ENCODE data around the gene ELP2.

ELP2 gene

GRCh38 chr18:36131692-36132483 lies 2.2 kb downstream of the ELP2 start:
- TF ChIP-seq, protein P1, sequence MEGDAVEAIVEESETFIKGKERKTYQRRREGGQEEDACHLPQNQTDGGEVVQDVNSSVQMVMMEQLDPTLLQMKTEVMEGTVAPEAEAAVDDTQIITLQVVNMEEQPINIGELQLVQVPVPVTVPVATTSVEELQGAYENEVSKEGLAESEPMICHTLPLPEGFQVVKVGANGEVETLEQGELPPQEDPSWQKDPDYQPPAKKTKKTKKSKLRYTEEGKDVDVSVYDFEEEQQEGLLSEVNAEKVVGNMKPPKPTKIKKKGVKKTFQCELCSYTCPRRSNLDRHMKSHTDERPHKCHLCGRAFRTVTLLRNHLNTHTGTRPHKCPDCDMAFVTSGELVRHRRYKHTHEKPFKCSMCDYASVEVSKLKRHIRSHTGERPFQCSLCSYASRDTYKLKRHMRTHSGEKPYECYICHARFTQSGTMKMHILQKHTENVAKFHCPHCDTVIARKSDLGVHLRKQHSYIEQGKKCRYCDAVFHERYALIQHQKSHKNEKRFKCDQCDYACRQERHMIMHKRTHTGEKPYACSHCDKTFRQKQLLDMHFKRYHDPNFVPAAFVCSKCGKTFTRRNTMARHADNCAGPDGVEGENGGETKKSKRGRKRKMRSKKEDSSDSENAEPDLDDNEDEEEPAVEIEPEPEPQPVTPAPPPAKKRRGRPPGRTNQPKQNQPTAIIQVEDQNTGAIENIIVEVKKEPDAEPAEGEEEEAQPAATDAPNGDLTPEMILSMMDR (IDR thresholded peaks at IDR 0.05) = no peak
- no peak for TF ChIP-seq ZFX (IDR thresholded peaks at IDR 0.05; ENCODE audit: borderline replicate concordance)
- no peak overlapping the region for H3K27ac ChIP-seq

GRCh38 chr18:36132756-36133155 lies 3.1 kb downstream of the ELP2 start:
- no peak overlapping the region for H3K27ac ChIP-seq
- TF ChIP-seq ZFX (IDR thresholded peaks at IDR 0.05; ENCODE audit: borderline replicate concordance) = no peak
- TF ChIP-seq, protein P1 (IDR thresholded peaks at IDR 0.05) = no peak

DNA sequence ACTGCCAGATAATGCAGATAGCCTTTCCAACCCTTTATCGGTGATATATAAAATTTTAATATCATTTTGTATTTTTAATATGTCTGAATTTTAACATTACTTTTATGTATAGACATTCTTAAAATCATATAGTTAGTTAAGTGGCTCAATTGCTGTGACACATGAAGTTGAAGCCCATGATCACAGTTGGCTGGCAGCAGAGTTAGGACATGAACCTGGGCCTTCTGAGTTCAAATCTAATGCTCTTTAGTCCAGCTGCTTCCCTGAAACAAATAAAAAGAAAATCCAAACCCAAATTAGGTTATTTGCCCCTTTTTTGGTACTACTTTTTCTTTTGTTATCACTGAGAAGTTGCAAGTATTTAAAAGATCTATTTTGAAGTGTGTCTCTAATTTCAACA lies 5.6 kb downstream of the ELP2 start:
- no peak overlapping the region for H3K27ac ChIP-seq
- TF ChIP-seq ZFX (IDR thresholded peaks at IDR 0.05; ENCODE audit: borderline replicate concordance) = no peak
- TF ChIP-seq, protein P1 (IDR thresholded peaks at IDR 0.05) = no peak

- TF ChIP-seq, protein P1 (IDR thresholded peaks at IDR 0.05) = no peak
- no peak for TF ChIP-seq ZFX (IDR thresholded peaks at IDR 0.05; ENCODE audit: borderline replicate concordance)
- no peak overlapping the region for H3K27ac ChIP-seq
Observed at GRCh38 chr18:36139245-36139644, 9.5 kb downstream of the ELP2 start.

- H3K27ac ChIP-seq = no peak overlapping the region
- no peak for TF ChIP-seq ZFX (IDR thresholded peaks at IDR 0.05; ENCODE audit: borderline replicate concordance)
- TF ChIP-seq, protein P1 (IDR thresholded peaks at IDR 0.05) = no peak
Observed at GRCh38 chr18:36141576-36141975, 11.9 kb downstream of the ELP2 start.

DNA sequence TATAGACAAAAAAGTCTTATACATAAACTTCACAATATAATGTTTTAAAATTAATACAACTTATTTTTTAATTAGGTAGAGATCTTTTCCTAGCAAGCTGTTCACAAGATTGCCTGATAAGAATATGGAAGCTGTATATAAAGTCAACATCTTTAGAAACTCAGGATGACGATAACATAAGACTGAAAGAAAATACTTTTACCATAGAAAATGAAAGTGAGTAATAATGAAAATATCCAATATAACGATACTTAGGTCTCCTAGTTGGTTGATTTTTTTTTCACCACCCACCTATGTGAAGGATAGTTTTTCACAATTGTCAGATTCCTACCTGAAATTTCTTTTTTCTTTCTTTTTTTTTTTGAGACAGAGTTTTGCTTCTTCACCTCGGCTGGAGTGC lies 13.1 kb downstream of the ELP2 start:
- TF ChIP-seq ZFX (IDR thresholded peaks at IDR 0.05; ENCODE audit: borderline replicate concordance) = no peak
- TF ChIP-seq, protein P1 (IDR thresholded peaks at IDR 0.05) = no peak

DNA sequence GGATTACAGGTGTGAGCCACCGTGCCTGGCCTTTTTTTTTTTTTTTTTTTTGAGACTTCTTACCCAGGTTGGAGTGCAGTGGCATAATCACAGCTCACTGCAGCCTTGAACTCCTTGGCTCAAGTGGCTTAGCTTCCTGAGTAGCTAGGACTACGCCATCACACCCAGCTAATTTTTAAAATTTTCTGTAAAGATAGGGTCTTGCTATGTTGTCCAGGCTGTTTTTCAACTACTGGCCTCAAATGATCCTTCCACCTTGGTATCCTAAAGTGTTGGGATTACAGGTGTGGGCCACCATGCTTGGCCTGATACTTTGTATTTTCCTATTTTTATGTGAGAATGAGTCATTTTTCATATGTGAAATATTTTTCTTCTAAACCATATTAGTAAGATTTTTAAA lies 13.7 kb downstream of the ELP2 start:
- H3K27ac ChIP-seq = no peak overlapping the region
- TF ChIP-seq, protein P1 (IDR thresholded peaks at IDR 0.05) = no peak
- no peak for TF ChIP-seq ZFX (IDR thresholded peaks at IDR 0.05; ENCODE audit: borderline replicate concordance)

More for the DNA sequence above, 13.1 kb downstream of the ELP2 start:
- H3K27ac ChIP-seq = no peak overlapping the region

All from 22Rv1 (cell line).